T-helper 9 cell (primary cell): ENCODE measurements around the gene KCNK18.
"Not testable (repeated sequence)": the region's sequence is repeated elsewhere in the genome, so short reads cannot be mapped to it uniquely, and the experiment has no call there.

Experiments used
- DNase-seq: peaks from one replicate; pipeline ENCODE4 v3.0.0-alpha.2; 2020

Gene KCNK18

GRCh38 chr10:117222976-117223692 lies 25.8 kb downstream of the KCNK18 start:
- no peak for DNase-seq

- no peak for DNase-seq
Measured at GRCh38 chr10:117223693-117224430, 26.6 kb downstream of the KCNK18 start.

DNA sequence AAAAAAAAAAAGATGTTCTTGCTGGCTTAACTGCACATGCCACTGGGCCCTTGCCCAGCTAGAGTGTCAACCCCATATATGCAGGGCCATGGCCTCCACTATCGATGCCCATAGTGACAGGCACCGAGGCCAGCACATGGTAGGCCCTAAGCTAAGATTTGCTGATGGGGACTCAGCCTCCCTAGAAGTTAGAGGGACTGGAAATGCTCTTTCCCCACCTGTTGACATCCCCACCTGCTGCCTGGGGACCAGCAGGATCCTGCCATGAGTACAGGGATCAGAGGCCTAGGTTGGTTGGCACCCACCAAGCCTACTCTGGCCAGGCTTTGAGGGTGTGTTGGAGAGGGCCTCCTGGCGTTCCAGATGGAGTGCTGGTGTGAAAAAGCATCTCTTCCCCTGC lies 27.6 kb downstream of the KCNK18 start:
- DNase-seq = no peak

- no peak for DNase-seq
Measured at GRCh38 chr10:117226813-117227451, 29.6 kb downstream of the KCNK18 start.

DNA sequence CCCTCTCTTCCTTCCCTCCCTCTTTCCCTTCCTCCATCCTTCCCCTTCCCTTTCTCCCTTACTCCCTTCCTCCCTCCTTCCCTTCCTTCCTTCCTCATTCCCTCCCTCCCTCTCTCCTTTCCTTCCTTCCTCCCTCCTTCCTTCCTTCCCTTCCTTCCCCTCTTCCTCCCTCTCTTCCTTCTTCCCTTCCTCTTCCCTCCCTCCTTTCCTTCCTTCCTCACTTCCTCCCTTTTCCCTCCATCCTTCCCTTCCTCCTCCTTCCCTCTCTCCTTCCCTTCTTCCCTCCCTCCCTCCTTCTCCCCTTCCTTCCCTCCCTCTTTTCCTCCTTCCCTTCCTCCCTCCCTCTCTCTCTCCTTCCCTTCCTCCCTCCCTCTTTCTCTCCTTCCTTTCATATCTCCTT lies 30.9 kb downstream of the KCNK18 start:
- DNase-seq = no peak

DNA sequence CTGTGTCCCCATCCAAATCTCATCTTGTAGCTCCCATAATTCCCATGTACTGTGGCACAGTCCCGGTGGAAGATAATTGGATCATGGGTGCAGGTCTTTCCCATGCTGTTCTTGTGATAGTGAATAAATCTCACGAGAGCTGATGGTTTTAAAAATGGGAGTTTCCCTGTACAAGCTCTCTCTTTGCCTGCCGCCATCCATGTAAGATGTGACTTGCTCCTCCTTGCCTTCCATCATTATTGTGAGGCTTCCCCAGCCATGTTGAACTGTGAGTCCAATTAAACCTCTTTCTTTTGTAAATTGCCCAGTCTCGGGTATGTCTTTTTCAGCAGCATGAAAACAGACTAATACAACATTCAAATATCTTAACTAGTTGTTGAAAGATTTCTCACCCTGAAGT lies 32.8 kb downstream of the KCNK18 start:
- DNase-seq = not testable (repeated sequence)

DNA sequence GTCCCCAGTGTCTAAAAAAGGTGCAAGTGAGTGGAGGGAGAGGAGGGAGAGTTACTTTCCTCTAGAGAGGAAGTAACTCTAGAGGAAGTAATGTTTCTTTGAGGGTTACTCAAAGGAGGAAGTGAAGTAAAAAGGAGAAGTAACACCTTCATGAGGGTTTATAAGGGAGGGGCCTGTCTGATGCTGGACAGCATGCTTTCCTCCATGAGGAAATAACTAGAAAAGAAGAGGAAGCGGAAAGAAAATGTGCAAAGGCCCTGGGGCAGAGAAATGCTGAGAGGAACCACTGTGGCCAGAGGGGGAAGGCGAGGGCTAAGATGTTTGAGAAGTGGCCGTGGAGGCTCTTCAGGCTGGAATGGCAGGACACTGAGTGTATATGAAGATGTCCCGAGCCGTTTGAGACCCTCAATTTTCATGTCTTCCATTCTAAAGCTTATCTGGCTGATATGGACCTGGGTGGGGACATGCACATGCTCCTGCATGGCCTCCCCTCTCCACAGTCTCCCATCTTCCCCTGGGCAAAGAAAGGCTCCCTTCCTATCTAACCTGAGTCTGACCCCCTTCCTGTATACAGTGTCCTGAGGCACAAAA lies 40.2 kb downstream of the KCNK18 start:
- DNase-seq = no peak

DNA sequence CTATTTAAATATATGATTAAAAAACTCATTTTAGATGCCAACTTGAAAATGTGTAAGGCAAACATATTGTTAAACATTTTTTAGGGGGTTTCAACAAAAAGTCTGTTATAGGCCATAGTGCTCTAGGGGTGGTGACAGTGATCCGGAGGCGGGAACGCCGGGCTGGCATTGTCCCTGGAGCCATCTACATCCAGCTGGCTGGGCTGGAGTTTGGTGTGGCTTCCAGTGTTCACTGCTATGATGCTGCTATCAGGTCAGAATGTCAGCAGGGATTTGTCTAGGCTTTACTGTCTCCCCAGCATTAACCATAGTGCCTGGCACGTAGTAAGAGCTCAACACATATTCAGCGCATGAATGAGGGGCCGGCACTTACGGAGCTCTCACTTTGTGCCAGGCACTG lies 41.8 kb downstream of the KCNK18 start:
- DNase-seq = no peak

DNA sequence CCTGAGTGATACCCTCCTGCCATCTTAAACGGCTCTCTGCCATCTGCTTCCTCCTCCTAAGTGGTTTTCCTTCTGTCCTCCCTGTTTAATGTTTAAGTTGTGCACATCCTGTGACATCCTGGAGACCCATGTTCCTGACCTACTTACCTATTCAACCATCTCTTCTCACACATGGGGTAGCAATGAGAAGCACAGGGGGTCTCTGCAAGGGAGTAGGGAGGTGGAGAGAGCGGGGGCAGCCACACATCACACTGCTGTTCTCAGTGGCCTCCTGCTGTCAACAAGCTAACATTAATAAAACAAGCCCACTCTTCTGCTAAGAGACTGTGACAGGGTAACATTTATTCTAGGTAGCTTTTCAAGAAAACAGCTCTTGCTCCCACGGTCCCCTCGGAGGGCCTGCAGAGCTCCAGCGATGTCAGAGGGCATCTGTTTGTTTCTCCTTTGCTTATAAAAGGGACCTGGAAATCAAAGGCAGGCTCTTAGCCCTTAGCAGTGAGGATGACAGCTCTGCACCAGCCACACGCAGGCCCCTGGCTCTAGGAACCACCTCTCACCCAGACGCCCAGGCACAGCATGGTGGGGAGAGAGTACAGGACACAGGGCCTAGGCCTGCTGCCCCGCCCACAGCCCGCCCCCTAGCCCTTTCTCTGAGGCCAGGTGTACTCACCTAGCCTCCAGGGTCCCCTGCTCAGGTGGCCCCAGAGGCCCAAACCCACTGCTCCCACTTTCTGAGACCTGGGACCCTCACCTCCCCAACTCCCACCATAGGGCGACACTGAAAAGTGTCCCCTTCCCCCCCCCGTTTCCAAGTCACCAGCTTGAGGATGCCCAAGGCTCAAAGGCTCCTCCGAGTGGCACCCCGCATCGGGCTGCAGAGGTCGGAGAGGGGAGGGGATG lies 42.7 kb downstream of the KCNK18 start:
- no peak for DNase-seq

DNA sequence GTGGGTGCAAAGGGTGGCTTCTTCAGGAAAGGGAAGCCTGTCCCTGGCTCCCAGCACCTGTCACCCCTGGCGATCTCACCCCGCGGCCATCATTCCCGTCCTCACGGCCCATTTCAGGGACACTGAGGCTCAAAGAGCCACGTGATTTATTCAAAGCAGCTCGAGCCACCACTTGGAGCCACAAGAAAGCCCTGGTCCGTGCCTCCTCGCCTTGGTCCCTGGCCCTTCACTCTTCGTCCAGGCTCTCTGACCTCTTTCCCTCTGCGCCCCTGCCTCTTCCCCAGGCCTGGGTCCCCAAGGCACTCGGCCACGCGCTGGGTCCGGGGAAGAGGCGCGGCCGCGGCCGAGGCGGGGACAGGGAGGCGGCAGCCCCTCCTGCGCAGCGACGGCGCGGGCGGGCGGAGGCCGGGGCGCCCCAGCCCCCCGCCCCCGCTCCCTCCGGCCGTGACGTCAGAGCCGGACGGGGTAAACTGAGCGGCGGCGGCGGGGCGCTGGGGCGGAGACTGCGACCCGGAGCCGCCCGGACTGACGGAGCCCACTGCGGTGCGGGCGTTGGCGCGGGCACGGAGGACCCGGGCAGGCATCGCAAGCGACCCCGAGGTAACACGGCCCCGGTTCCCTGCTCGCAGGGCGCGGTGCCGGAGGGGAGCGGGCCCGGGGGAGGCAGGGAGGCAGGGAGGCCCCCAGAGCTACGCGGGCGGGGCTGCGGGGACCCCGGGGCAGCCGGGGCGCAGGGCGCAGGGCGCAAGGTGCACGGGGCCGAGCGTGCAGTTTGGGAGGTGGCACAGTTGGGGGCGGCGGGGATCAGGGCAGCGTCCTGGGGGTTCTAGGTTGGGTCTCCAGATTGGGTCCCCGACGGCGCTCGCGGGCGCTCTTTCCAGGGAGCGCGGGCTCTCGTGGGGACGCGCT lies 43.6 kb downstream of the KCNK18 start, which contains the start of gene SLC18A2:
SLC18A2 (plus strand) TSS at position 494 of the 909 bp plus-strand sequence. CDS start 580 bp downstream, outside the sequence.
- no peak for DNase-seq

GRCh38 chr10:117241541-117242462 lies 44.5 kb downstream of the KCNK18 start:
- DNase-seq = no peak

DNA sequence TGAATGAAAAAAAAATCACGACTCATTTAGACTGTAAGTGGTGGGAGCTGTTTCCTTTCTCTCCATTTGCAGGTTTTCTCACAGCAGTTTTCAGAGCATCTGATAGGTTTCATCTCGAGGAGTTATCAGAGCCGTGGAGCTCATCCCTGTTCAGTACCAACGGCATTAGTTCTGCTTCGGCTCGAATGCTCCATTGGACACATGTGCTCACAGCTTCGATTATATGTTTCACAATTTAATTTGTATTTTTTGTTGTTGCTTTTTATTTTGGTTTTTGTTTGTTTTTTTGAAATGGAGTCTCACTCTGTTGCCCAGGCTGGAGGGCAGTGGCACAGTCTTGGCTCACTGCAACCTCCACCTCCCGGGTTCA lies 45.2 kb downstream of the KCNK18 start:
- no peak for DNase-seq

- DNase-seq = no peak
Measured at GRCh38 chr10:117246997-117247671, 49.8 kb downstream of the KCNK18 start.

DNA sequence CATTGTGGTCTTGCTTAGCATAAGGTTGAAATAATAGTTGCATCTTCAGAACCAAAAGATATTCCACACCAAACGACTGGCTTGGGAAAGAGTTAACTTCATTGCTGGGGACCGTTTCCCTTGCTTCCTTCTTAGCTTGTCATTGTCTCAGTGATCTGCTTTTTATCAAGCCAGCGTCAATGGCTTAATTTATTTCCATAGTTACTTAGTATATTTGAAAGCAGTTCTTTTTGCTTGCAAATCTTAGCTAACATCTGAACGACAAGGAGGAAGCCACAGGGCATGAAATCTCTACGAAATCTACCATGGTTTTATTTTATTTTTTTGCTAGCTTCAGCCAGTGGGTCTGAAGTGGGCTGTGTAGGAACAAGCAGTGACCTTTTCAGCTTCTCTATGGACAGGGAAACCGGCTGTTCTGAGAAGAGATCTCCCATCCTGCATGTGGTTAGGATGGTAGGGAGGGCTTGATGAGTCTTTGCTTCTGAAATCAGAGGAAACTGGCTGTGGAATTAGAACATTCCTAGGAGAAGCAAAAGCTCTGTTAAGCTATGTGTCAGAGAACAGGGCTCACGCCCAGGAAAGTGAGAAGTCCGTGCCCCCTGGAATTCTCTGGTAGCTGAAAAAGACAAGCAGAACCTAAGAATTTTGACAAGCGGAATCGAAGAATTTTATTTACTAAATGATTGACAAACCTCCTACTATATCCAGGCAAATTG lies 51.6 kb downstream of the KCNK18 start:
- no peak for DNase-seq

- DNase-seq = no peak
Measured at GRCh38 chr10:117249493-117250093, 52.3 kb downstream of the KCNK18 start.

- DNase-seq = no peak
Measured at GRCh38 chr10:117250411-117250810, 53.1 kb downstream of the KCNK18 start.

DNA sequence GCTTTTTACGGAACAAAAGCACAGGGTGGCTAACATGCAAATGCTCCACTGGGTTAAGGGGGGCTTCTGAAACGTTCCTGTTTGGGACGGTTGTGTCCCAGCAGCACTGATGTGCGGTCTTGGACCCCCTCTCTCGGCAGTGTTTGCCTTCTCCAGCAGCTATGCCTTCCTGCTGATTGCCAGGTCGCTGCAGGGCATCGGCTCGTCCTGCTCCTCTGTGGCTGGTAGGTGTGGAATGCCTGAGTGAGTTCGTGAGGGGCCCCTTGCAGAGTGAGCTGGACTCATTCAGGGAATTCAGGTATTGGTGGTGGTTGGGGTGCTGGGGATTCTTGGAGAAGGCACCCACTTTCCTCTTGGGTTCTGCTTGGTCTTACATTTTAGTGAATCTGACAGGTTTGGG lies 56.6 kb downstream of the KCNK18 start:
- DNase-seq = no peak

GRCh38 chr10:117254338-117254737 lies 57.0 kb downstream of the KCNK18 start:
- DNase-seq = no peak
